Raji (cell line): Measurements from ENCODE around the gene SIGLEC14.

ENCODE experiments used
- POLR2A ChIP-seq: IDR thresholded peaks from 2 replicates; pipeline ENCODE4 v1.6.1; 2011; ENCODE audit warnings: low read depth, low read length, control low read depth; ENCODE audit not compliant: insufficient read depth

Gene SIGLEC14

GRCh38 chr19:51600940-51601580 is 45.6 kb downstream of the SIGLEC14 start:
- TF ChIP-seq POLR2A, result no peak

GRCh38 chr19:51599084-51599483 is 47.5 kb downstream of the SIGLEC14 start:
- TF ChIP-seq POLR2A, result no peak

- no peak for TF ChIP-seq POLR2A
Observed at GRCh38 chr19:51598159-51598915, 48.3 kb downstream of the SIGLEC14 start.

GRCh38 chr19:51595190-51596175 is 51.1 kb downstream of the SIGLEC14 start:
- TF ChIP-seq POLR2A, result no peak

GRCh38 chr19:51594774-51595109 is 51.9 kb downstream of the SIGLEC14 start:
- no peak for TF ChIP-seq POLR2A

GRCh38 chr19:51593969-51594773 is 52.5 kb downstream of the SIGLEC14 start:
- TF ChIP-seq POLR2A, result peak; percentile 65

GRCh38 chr19:51593138-51593890 is 53.3 kb downstream of the SIGLEC14 start:
- no peak for TF ChIP-seq POLR2A
